OCI-LY3 (cell line): ENCODE results near the gene ZNF143.
"Not testable (repeated sequence)": the region's sequence is repeated elsewhere in the genome, so short reads cannot be mapped to it uniquely, and the experiment has no call there.

Source experiments
- H2AFZ ChIP-seq: fragments of 200-600, 300-600 bp; shearing (Covaris generic); 2 replicates; pipeline ENCODE4 v1.6.0; 2014; ENCODE audit warnings: antibody characterized with exemption, low read depth, low read length
- H3K27ac ChIP-seq: fragments of 200-600, 300-600 bp; sonication (generic); 2 replicates; pipeline ENCODE4 v1.5.1; 2014; ENCODE audit warnings: mild to moderate bottlenecking, low read length, moderate library complexity, mixed read lengths
- H3K27me3 ChIP-seq: fragments of 200-600, 300-600 bp; sonication (generic); 2 replicates; pipeline ENCODE4 v1.6.1; 2014; ENCODE audit warnings: low read depth, low read length, mixed read lengths
- H3K36me3 ChIP-seq: fragments of 200-600, 300-600 bp; sonication (generic); replicated peaks from 2 replicates; pipeline ENCODE3; 2014; ENCODE audit warnings: low read depth, low read length, mixed read lengths
- H3K4me1 ChIP-seq: fragments of 300-600, 200-600 bp; sonication (generic); 2 replicates; pipeline ENCODE4 v1.6.1; 2014; ENCODE audit warnings: low read length, mixed read lengths
- H3K4me2 ChIP-seq: fragments of 200-600, 300-600 bp; sonication (generic); 2 replicates; pipeline ENCODE4 v1.6.1; 2014; ENCODE audit warnings: low read length, mixed read lengths
- H3K4me3 ChIP-seq: fragments of 300-600, 200-600 bp; sonication (generic); 2 replicates; pipeline ENCODE4 v1.5.1; 2014; ENCODE audit warnings: antibody characterized with exemption, mild to moderate bottlenecking, low read length, moderate library complexity
- H3K79me2 ChIP-seq: fragments of 300-600, 200-600 bp; shearing (Covaris generic); 2 replicates; pipeline ENCODE4 v1.6.1; 2014; ENCODE audit warnings: mild to moderate bottlenecking, low read length, mixed read lengths
- H3K9ac ChIP-seq: fragments of 300-600, 200-600 bp; shearing (Covaris generic); 2 replicates; pipeline ENCODE4 v1.6.0; 2014; ENCODE audit warnings: mild to moderate bottlenecking, low read length, moderate library complexity
- H3K9me3 ChIP-seq: fragments of 200-600, 300-600 bp; shearing (Covaris generic); 2 replicates; pipeline ENCODE4 v1.6.1; 2014; ENCODE audit warnings: low read length, mixed read lengths; ENCODE audit not compliant: insufficient read depth
- H4K20me1 ChIP-seq: fragments of 200-600, 300-600 bp; sonication (generic); 2 replicates; pipeline ENCODE4 v1.6.1; 2016; ENCODE audit warnings: low read length, mixed read lengths; ENCODE audit not compliant: insufficient read depth
- EZH2phosphoT487 ChIP-seq: fragments of 200-600 bp; shearing (Covaris generic); IDR thresholded peaks from 2 replicates; pipeline ENCODE4 v1.6.1; 2018; ENCODE audit warnings: antibody characterized with exemption, mixed run types, low read depth
- TF ChIP-seq, protein P1 (sequence below): fragments of 200-600, 300-600 bp; sonication (generic); IDR thresholded peaks from 2 replicates; pipeline ENCODE4 v1.5.1; 2014; ENCODE audit warnings: antibody characterized with exemption, low read length, low read depth

ZNF143 gene

DNA sequence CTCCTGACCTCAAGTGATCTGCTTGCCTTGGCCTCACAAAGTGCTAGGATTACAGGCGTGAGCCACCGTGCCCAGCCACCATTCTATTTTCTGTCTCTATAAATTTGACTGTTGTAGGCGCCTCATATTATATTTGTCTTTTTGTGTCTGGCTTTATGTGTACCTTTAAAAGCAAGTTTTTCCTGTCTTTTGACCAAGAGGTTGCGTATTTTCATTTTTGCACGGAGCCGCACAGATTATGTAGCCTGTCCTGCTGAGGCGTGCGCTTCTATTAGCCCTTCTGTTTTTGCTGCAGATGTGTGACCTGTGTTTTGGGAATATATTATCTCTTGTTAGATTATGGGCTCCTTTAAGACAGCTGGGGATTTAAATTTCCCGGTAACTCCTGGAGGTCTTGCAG lies 72.2 kb downstream of the ZNF143 start:
- Histone ChIP-seq H3K36me3 (peaks cover 3% of the 10 kb centered on the region), H3K4me3 (no peak overlapping the region), H3K79me2 (no peaks in the 10 kb centered on the region), H3K4me2 (no peak overlapping the region), H4K20me1 (no peaks in the 10 kb centered on the region), H3K27ac (no peak overlapping the region), H3K4me1 (peaks cover 6% of the 10 kb centered on the region), H2AFZ (no peak overlapping the region), H3K9ac (no peak overlapping the region), H3K9me3 (no peaks in the 10 kb centered on the region), H3K27me3 (no peaks in the 10 kb centered on the region)
- TF ChIP-seq EZH2phosphoT487, result no peak
- TF ChIP-seq, protein P1, sequence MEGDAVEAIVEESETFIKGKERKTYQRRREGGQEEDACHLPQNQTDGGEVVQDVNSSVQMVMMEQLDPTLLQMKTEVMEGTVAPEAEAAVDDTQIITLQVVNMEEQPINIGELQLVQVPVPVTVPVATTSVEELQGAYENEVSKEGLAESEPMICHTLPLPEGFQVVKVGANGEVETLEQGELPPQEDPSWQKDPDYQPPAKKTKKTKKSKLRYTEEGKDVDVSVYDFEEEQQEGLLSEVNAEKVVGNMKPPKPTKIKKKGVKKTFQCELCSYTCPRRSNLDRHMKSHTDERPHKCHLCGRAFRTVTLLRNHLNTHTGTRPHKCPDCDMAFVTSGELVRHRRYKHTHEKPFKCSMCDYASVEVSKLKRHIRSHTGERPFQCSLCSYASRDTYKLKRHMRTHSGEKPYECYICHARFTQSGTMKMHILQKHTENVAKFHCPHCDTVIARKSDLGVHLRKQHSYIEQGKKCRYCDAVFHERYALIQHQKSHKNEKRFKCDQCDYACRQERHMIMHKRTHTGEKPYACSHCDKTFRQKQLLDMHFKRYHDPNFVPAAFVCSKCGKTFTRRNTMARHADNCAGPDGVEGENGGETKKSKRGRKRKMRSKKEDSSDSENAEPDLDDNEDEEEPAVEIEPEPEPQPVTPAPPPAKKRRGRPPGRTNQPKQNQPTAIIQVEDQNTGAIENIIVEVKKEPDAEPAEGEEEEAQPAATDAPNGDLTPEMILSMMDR, result no peak

DNA sequence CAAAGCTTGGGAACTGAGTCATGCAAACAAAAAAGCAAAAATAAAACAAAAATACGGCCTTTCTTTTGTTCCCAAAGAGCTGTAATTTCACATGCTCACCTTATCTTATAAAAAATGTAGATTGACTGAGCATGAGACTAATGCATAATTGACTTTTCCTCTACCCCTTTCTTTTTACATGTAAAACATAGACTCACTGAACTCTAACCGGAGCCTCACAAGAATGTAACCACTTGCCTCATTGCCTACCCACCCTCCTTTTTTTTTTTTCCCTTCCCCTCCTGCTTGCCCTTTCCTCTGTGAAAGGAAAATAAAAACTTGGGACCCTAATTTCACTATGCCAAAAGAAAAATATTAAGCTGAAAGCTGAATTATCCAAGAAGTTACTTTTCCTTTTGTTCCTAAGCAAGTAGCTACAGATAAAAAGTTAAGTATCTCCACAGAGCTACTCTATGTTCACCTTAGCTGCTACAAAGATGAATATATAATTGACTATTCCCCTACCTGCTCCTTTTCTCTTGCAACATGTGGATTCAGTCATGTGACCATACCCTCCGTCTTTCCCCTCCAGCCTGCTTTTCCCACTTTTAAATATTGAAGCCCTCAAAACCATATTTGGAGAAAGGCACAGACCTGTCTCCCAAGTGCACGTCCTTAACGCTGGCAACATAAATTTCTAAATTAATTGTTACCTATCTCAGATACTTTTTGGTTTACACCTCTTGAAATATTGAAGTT lies 73.1 kb downstream of the ZNF143 start:
- Histone ChIP-seq H3K4me3 (no peak overlapping the region), H3K36me3 (no peaks in the 10 kb centered on the region), H2AFZ (no peak overlapping the region), H3K79me2 (no peaks in the 10 kb centered on the region), H3K9ac (no peak overlapping the region), H3K27ac (no peak overlapping the region), H3K4me2 (no peak overlapping the region), H4K20me1 (no peaks in the 10 kb centered on the region), H3K4me1 (peaks cover 6% of the 10 kb centered on the region), H3K9me3 (no peaks in the 10 kb centered on the region), H3K27me3 (no peaks in the 10 kb centered on the region)
- TF ChIP-seq, protein P1, result no peak
- TF ChIP-seq EZH2phosphoT487, result no peak

- Histone ChIP-seq H3K27me3 (no peaks in the 10 kb centered on the region), H3K9ac (no peak overlapping the region), H3K4me3 (no peak overlapping the region), H4K20me1 (no peaks in the 10 kb centered on the region), H3K9me3 (no peaks in the 10 kb centered on the region), H3K4me1 (peaks cover 6% of the 10 kb centered on the region), H3K27ac (no peak overlapping the region), H3K36me3 (no peaks in the 10 kb centered on the region), H3K79me2 (no peaks in the 10 kb centered on the region), H3K4me2 (no peak overlapping the region), H2AFZ (no peak overlapping the region)
- no peak for TF ChIP-seq EZH2phosphoT487
- TF ChIP-seq, protein P1, result peak; percentile 95
These were observed 74.5 kb downstream of the ZNF143 start for GRCh38 chr11:9535189-9535781.

GRCh38 chr11:9538548-9538947 lies 77.7 kb downstream of the ZNF143 start:
- TF ChIP-seq EZH2phosphoT487, result no peak
- TF ChIP-seq, protein P1, result no peak
- no peaks in the 10 kb centered on the region for H3K9me3 ChIP-seq
- H2AFZ ChIP-seq, result no peak overlapping the region
- H3K4me1 ChIP-seq, result peaks cover 6% of the 10 kb centered on the region
- H3K9ac ChIP-seq, result no peak overlapping the region
- no peaks in the 10 kb centered on the region for H4K20me1 ChIP-seq
- no peak overlapping the region for H3K27ac ChIP-seq
- no peaks in the 10 kb centered on the region for H3K79me2 ChIP-seq
- no peaks in the 10 kb centered on the region for H3K27me3 ChIP-seq
- H3K4me3 ChIP-seq, result no peak overlapping the region
- H3K36me3 ChIP-seq, result no peaks in the 10 kb centered on the region
- no peak overlapping the region for H3K4me2 ChIP-seq

DNA sequence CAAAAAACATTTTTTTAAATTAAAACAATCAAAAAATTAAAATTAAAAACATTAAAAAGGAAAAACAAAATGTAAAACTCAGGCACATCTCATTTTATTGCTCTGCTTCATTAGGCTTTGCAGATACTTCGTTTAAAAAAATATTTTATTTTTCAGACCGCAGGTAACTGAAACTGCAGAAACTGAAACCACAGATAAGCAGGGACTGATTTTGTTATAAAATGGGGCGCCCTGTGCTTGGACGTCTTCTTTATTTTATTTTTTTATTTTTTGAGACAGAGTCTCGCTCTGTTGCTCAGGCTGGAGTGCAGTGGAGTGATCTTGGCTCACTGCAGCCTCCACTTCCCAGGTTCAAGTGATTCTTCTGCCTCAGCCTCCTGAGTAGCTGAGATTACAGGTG lies 88.4 kb downstream of the ZNF143 start:
- H3K9me3 ChIP-seq, H3K27me3 ChIP-seq, H4K20me1 ChIP-seq, H3K4me3 ChIP-seq, H3K4me1 ChIP-seq, H3K9ac ChIP-seq, H3K36me3 ChIP-seq, H3K4me2 ChIP-seq, H3K79me2 ChIP-seq, H3K27ac ChIP-seq, H2AFZ ChIP-seq: not testable (repeated sequence)
